Left lobe of liver (tissue), 2 donors: Measurements from ENCODE around the gene SH3BP1. TPM values are rescaled to one million over a fixed set of nuclear protein-coding genes. Genes with fewer than 3 reads are reported as not detected.
"Not testable (repeated sequence)": the region's sequence is repeated elsewhere in the genome, so short reads cannot be mapped to it uniquely, and the experiment has no call there.

Source experiments
- ATAC-seq: fragments of 200-7000 bp; cut with Tn5 transposase; one replicate; pipeline ENCODE4 v1.9.1; 2020; ENCODE audit warnings: mild to moderate bottlenecking, moderate library complexity
- DNase-seq: peaks from one replicate; pipeline ENCODE4 v3.0.0-alpha.2; 2020; ENCODE audit warnings: low spot score
- total RNA-seq: library from RNA; stranded (reverse); gene quantifications from one replicate; pipeline ENCODE4 v1.2.1, GENCODE V29; 2021
- donor health status: DM: no; HTN: no; CAD: no; lungs with moderate emphysema.
- donor health status: DM: no; HTN: yes; CAD: no.

The SH3BP1 gene
- total RNA-seq, 1 donor from 2014 or later, result 3.0 TPM

DNA sequence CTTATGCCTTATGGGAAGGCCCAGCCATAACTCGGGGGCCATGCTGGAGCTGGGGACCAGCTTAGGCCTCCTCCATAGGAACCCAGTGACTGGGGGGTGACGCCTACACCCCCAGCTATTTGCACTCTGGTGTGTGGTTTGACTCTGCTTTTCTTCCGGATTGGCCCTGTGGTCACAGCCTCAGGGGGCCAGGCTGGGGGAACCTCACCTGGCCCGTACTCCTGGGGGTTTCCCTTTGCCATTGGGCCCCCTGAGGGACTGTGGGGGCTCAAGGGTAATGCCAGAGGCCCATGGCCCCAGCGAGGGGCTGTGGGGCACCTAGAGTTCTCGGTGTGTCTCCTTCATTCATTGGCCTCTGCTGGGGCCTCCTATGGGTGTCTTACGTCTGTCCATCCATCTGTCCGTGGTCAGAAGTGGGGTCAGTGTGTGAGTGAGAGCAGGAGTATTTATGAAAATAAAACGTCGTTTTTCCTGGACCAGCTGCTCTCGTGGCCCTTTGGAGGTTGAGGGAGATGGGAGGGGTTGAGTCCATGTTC lies 6.3 kb upstream of the SH3BP1 start:
- DNase-seq (no peak), ATAC-seq (no peak)

DNA sequence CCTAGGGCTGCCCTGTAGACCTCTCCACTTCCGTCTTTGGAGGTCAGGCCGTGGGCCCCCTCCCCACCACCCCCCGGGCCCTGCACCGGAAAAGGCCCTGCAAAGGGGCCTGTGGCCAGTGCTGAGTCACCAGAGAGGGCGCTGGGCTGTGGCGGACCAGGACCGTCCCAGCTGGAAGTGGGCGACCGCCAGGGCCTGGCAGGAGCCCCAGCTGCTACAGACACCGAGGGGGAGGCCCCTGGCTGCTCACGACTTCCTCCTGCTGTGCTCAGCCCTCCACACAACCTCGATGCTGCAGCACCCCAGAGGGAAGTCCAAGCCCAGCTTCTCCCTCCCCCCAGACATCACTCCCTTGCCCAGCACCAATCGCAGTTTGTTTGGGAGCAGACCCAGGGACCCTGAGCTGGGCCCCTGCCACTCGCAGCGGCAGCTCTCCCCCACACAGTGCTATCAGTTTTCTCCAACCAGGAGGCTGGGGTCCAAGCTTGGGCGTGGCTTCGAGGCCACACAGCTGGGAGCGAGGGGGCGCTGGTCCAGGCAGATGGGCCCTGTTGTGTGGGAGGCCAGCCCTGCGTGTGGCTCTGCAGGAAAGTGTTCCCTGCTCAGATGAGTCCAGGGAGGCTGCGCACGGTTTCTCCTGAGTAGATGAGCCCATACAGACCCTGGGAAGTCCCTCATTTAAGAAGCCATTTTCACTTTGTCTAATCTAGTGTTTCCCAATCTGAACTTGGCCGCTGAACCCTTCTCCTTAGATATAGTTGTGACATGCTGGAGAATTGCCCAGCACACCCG lies 5.6 kb upstream of the SH3BP1 start:
- peak; percentile 71 for DNase-seq
- ATAC-seq, result peak; percentile 54

DNA sequence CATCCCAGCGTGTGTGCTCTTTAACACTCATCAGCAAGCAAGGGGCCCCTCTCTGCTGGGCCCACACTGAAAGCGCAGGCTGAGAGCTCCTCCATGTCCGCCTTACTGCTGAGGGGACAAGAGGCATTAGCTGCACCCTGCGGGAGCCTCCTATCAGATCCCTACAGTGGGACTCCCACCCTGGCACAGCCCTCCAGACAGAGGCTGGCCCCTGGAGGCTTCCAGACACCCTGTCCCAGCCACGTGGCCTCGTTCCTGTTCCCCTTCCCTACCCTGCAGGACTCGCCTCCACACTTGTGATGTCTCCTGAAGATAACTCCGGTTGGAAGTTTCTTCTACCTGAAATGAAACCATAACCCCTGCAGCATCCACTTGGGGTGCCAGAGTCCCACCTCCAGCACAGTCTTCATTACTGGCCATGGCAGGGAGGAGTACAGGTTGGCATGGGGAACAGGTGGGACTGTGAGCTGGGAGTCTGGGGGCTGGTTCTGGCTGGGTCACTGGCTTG lies 5.0 kb upstream of the SH3BP1 start:
- no peak for ATAC-seq
- DNase-seq, result no peak

DNA sequence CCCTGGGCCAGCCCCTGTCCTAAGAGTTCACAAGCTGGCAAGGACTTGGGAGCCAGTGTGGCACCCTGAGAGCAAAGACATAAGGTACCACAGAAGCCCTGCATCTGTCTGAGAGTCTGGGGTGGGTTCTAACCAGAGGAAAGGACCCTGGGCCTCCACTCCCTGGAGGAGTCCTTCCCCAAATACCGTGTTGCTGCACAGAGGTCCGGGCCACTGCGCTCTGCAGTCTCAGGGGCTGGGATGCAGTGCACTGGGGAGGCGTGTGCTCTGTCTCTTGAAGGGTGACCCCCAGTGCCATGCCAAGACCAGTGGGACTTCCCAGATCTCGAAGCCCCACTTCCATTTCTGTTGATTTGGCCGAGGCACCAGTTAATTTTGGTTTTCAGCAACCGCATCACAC lies 4.3 kb upstream of the SH3BP1 start:
- ATAC-seq, result no peak
- no peak for DNase-seq

DNA sequence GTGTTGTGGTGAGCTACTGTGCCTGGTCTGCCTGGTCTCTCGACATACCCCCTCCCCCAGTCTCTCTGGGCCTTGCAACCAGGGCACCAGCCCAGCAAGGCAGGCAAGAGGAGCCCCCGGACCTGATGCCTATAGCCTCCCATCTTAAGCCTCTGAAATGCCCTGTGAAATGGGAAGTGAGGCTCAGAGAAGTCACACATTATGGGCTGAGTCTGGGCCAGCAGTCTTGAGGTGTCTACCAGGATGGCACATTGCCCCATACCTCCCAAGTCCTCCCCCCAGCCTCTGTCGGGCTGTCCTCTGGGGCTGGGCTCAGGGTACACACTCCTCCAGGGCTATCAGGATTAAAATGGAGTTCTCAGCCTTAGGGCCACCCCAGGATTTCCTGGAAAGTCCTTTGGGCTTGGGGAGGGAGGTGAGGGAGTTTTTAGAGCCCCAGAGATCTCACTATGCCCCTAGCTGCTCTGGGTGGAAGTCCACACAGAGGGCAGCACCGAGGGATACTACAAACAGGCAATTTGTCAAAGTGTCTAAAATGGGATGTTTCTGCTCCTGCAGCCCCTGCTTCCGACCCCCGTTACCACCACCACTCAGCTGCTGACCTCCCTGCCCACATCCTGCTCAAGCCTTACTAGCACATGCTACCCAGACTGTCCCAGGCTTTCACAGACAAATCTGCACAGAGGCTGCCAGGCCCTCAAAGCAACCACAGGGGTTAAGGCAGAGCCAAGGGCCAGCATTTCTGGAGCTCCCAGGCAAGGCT lies 3.1 kb upstream of the SH3BP1 start:
- no peak for ATAC-seq
- no peak for DNase-seq

DNA sequence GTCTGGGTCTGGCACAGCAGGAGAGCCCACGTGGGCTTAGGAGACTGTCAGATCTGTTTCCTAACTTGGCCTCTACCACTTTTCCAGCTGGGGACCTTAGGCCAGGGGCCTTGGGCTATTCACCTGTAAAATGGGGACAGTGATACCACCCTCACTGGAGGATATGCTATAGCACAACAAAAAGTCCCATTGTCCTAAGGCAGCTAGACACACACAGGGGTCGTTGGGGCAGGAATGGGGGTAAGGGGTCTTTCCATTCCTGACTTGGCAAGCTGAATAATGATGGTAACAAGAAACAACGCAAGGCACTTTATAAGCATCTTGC lies 2.6 kb upstream of the SH3BP1 start:
- DNase-seq, result no peak
- ATAC-seq, result no peak

DNA sequence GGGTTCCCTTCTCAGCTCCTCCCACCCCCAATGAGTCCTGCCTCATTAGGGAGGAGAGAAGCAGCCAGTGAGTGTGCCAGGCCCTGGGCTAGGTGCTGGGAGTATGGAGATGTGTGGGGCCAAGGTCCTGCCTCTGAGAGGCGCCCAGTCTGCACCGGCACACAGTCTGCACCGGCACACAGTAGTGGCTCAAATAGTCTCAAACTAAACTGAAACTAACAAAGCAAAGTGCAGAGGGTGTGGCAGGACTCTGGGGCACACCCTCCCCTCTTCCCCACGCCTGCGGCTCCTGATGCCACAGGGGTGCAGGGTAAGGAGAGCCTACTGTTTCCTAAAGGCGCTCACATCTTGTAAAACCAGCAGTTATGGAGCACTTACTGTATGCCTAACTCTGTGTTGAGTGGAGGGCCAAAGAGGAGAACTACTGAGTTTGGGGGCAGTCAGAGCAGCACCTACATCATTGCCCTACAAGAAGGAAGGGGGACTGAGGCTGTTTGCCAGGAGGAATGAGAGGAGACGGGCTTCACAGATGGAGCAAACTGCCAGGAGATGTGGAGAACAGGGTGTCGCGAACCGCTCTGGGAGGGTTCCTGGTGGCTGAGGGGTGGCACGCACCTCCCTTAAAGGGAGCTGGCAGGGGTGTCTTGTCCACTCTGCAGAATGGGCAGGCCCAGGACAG lies 939 bp upstream of the SH3BP1 start:
- no peak for DNase-seq
- peak; percentile 29 for ATAC-seq

DNA sequence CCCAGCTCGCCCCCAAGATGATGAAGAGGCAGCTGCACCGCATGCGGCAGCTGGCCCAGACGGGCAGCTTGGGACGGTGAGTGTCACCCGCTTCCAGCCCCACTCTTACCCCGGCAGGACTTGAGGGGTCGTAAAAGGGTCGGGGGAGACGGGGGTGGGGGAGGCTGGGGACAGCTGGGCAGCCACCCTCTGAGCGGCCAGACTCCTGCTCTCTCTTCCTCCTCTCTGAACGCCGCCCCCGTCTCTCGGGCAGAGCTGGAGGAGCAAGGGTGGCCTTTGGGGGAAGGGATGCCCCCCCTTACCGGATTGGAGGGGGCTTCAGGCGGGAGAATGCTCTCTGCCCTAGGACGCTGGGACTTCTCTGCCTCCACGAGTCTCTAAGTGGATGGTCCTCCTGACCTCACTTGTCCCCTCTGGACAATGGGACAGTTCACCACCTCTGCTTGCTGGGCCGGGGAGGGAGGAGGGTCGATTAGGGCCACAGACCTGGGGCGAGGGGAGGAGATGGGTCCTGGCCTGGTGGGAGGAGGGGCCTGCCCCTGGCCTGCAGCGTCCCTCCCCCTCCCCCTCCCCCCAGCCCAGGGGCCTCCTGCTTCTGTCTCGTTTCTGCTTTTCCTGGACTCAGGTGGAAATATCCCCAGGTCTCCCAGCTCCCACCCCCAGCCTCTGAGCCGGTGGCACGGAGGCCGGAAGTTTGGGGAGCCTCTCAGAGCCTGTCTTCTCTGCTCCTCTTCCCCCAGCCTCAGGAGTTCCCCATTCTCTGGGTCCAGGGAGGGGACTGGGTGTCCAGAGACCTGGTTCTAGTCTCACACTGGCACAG lies 512 bp downstream of the SH3BP1 start:
- ATAC-seq (no peak), DNase-seq (no peak)

DNA sequence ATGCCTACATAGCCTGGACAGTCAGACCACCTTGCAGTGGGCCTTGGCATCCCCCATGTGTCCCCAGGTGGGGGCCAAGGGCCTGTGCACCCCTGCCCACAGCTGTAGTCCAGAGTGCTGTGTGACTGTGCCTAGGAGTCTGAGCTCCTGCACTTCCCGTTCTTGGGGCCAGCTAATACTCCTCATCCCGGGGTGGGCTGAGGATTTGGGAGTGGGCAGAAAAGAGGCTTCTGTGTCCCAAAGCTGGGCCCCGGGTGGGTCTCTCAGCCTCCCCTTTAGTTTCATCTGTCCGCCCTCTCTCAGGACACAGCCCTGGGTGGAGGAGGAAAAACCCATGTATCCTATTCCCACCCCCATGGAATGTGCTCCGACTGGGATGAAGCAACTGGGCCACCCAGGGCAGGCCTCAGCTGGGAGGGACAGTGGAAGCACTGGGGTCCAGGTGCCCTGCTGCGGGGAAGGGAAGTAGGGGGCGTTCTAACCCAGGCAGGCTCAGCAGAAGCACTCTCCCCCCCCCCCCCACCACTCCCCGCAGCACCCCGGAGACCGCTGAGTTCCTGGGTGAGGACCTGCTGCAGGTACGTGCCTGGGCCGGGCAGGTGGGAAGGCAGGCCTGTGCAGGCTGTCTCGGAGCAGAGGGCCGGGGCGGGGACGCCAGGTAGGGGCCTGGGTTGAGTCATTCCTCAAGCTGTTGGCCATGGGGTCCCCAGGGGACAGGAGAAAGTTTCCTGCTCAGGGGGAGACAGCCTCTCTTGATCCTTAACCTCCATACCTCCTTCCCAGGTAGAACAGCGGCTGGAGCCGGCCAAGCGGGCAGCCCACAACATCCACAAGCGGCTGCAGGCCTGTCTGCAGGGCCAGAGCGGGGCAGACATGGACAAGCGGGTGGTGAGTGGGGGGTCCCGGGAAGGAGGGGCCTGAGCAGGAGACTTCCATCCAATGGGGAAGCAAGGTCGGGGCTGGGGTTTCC lies 1.4 kb downstream of the SH3BP1 start:
- ATAC-seq (no peak), DNase-seq (no peak)

DNA sequence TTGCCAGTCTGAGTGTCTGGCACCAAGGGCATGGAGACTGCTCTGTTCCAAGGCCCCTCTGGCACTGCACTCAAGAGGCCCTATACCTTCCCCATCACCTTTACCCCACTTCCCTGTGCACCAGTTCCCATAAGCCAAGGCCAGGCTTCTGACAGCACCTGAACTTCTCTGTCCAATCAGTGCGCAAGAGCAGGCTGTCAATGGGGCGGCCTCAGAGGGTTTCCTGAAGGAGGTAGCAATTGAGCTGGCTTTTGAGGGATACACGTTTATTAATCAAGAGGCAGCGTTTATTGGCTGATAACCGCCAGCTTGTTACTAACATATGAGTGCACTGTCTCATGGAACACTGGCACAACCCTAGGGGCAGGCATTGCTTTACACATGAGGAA lies 2.1 kb downstream of the SH3BP1 start:
- ATAC-seq (no peak), DNase-seq (no peak)

DNA sequence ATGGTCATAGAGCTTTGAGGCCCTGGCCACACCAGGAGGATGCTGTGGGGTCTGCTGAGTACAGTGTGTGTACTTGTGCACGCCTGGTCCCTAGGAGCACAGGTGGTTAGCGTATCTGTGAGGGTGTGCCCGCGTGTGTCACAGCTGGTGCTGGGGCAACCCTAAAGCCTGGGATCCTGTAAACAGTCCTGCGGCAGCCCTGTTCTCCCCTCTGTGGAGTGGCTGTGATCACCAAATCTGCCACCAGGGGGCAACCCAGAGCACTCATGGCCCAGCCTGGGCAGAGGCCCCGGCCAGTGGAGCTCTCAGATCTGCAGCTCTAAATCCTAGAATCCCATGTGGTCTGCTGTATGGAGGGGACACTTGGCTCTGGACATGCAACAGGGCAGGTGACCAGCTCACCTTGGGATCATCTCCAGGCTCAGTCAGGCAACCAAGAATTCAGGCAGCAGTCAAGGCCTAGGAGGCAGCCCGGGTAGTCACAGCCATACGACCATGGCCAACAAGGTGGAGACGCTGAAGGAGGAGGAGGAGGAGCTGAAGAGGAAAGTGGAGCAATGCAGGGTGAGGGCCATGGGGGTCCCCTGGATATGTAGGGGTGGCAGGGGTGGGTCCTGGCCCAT lies 3.9 kb downstream of the SH3BP1 start:
- DNase-seq (peak; percentile 85), ATAC-seq (peak; percentile 88)

DNA sequence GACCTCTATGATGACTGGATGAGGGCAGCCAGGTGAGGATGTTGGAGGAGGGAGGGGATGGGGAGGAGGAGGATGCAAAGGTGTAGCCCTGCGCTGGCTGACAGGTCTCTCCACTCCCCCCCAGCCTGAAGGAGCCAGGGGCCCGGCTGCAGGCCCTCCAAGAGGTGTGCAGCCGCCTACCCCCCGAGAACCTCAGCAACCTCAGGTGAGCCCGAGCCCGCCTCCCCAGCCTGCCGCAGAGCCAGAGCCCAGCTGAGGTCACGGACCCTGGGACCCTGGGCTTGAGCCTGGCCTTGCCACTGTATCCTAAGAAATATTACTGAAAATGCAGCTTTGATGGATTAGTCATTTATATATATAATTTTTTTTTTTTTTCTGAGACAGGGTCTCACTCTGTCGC lies 7.8 kb downstream of the SH3BP1 start:
- DNase-seq (no peak), ATAC-seq (no peak)

DNA sequence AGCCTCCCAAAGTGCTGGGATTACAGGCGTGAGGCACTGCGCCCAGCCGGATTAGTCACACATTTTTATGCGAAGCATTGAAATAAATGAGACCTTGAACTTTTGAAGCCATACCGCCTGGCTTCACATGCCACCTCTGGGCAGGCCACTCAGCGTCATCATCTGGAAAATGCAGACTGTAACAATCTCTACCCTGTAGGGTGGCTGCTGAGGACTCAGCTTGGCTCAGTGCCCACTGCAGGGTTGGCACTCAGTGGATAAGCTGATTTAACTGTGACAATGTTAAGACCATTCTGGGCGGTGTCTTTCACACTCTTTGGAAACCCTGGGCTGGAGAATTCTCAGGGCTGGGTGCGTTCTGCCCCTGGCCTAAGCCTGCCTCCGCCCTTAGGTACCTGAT lies 8.5 kb downstream of the SH3BP1 start:
- ATAC-seq (no peak), DNase-seq (no peak)

DNA sequence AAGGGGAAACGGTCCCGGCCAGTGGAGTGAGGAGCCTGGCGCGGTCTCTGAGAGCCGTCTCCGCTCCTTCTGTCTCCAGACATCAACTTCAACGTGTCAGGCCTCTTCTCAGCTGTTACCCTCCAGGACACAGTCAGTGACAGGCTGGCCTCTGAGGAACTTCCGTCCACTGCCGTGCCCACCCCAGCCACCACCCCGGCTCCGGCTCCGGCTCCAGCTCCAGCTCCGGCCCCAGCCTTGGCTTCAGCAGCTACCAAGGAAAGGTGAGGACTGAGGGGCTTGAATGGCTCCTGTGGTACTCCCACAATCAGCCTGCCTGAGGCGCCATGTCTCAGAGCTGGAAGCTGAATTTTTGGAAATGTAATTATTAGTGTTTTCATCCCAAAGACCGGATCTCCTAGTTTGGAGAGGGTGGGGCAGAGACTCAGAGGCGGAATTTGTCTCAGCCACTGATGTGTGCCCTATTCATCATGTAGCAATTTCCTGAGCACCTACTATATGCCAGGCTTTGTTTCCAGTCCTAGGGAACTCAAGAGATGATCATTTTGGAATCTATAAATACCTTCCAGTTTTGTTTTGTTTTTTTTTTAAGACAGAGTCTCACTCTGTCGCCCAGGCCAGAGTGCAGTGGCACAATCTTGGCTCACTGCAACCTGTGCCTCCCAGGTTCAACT lies 11.1 kb downstream of the SH3BP1 start:
- no peak for ATAC-seq
- no peak for DNase-seq

DNA sequence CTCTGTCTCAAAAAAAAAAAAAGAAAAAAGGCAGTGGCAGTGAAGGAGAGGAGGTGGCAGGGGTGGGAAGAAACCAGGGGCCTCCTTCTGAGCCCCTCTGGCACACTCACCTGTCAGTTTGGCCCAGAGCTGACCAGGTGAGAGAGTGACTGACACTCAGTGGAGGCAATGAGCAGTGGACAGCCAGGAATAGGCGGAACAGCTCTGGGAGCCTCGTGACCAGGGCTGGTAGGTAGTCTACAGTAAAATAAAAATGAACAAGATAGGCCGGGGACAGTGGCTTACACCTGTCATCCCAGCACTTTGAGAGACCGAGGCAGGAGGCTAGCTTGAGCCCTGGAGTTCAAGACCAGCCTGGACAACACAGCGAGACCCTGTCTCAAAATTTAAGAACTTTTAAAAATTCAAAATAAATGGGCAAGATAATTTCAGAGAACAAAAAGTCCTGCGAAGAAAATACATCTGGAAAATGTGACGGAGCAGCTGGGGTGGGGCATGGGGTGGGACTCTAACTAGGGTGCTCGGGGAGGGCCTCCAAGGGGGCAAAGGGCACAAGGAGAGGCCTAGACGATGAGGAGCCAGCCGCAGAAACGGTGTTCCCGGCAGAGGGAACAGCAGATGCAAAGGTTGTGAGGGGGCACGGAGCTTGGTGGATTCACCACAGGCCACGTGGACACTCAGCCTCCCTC lies 15.2 kb downstream of the SH3BP1 start:
- no peak for ATAC-seq
- no peak for DNase-seq

DNA sequence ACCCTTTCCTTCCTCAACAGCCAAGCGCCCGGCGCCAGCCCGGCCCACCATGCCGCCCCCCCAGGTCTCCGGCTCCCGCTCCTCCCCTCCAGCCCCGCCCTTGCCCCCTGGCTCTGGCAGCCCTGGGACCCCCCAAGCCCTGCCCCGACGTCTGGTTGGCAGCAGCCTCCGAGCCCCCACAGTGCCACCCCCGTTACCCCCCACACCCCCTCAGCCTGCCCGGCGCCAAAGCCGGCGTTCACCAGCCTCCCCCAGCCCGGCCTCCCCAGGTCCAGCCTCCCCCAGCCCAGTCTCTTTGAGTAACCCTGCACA lies 15.7 kb downstream of the SH3BP1 start:
- DNase-seq (no peak), ATAC-seq (no peak)

DNA sequence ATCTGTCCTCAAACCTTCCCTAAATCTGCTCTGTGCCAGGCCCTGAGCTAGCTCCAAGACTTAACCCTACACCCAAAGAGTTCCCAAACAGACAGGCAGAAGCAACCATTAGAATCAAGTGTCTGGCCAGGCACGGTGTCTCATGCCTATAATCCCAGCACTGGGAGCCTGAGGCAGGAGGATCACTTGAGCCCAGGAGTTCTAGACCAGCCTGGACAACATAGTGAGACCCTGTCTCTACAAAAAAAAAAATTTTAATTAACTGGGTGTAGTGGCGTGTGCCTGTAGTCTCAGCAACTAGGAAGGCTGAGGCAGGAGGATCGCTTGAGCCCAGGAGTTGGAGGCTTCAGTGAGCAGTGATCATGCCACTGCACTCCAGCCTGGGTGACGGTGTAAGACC lies 17.1 kb downstream of the SH3BP1 start:
- not testable (repeated sequence) for ATAC-seq

DNA sequence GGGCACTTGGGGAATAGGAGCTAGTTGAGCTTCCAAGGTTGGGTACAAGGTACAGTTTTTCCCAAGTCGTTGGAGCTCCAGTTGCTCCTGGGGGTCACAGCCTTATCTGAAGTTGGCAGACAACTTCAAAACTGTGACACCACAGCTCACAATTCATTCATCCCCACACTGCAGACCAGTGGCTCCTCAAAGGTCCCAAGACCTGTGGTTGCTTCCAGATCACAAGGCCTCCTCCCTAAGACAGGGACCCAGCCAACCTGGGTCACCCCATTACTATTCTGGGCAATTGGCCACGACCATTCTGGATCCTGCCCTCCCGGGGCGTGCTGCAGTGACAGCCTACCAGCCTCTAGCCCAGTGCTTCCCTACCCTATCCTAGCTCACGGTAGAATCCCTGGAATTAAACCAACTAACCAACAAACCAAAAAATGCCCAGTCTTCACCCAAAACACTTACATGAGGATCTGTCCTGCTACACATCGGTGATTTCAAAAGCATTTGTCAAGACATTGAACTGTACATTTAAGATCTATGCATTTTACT lies 18.2 kb downstream of the SH3BP1 start:
- ATAC-seq (peak; percentile 3), DNase-seq (no peak)

More for the DNA sequence above, 17.1 kb downstream of the SH3BP1 start:
- DNase-seq, result not testable (repeated sequence)
